Stimulated activated CD8-positive, alpha-beta memory T cell treated with anti-CD3 and anti-CD28 coated beads, Interleukin-4, amount 100 ng/mL, for 24 hours (primary cell): ENCODE data around the gene MRPL27.
"Not testable (repeated sequence)": the region's sequence is repeated elsewhere in the genome, so short reads cannot be mapped to it uniquely, and the experiment has no call there.

Experiments
- DNase-seq: peaks from one replicate; pipeline ENCODE4 v3.0.0-alpha.2; 2020; ENCODE audit warnings: low read depth

MRPL27 gene

DNA sequence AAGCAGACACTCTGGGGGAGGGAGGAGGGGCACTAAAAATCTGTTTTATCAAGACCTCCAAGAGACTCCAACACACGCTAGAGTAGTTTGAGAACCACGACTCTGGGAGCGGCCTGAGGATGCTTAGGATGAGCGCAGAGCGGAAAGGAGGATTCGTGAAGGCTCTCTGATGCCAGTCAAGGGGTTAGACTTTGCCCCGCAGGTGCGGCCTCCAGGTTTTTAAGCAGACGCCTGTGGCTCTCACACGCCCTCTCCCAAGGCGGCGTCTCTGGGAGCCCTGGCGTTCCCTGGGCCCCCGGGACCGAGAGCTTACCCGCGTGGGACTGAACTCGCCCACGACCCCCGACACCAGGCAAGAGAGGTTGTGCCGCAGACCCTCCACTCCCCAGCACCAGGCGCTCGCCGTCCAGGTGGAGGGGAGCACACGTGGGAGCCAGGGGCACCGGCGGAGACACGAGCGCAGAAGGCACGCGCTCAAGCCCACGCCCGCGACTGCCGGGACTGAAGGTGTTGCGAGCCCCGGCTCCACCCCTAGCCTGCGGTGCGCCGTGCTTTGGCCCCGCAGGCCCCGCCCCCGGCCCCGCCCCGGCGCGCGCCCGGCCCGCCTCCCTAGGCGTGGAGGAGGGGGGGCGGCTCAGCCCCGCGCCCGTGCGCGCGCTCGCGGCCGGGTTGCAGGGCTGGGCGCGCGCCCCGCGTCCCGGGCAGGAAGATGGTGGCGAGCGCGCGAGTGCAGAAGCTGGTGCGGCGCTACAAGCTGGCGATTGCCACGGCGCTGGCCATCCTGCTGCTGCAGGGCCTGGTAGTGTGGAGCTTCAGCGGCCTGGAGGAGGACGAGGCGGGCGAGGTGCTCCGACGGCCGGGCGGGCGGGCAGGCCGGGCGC is 27.3 kb downstream of the MRPL27 start, which contains the start of gene XYLT2:
TSS of gene XYLT2 (plus strand) at position 695 of the 881 bp plus-strand sequence. CDS start at position 710, 15 bp downstream.
- DNase-seq, result peak; percentile 82

DNA sequence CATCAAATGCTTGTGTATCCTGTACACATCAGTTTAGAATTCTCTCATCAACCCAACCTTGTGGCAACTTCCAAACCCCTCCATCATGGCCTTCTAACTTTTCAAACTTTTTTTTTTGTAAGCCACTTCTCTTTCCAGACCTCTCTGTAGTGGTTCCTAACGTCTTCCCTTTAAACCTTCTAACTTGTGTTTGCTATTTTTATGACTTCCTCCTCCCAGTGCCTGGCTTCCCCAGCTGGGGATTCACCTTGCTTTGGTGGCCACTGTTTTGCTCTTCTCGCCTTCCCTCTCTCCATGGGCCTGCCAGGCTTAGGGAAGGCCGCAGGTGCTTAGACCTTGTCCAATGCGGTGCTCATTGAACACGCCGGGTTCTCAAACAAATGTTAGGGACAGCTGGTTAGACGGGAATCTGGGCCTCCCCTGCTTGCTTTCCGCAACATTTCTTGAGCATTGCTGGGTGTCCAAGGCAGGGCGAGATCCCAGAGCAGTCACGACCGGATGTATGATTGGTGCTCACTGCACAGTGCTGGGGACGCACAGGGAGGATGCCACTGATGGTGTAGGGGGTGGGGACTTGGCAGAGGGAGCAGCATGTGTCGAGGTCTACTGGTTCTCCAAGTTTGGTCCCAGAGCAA is 28.1 kb downstream of the MRPL27 start:
- DNase-seq, result no peak

DNA sequence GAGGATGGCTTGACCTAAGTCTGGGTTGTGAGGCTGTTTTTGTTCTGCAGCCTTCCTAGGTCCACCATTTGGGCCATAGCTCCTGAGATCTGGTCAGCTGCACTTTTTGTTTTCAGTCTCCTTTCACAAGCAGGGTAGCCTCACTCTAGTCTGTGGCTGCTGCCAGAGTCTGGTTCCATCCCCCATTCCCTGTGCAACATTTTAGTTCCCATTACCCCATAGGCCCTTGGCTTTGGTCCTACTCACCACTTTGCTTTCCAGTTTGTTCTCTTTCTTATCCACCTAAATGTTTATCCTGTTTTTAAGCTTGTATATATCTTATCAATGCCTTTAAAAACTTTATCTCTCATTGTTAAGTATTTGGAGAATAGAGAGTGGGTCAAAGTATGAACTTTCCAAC is 33.6 kb downstream of the MRPL27 start:
- DNase-seq, result no peak

DNA sequence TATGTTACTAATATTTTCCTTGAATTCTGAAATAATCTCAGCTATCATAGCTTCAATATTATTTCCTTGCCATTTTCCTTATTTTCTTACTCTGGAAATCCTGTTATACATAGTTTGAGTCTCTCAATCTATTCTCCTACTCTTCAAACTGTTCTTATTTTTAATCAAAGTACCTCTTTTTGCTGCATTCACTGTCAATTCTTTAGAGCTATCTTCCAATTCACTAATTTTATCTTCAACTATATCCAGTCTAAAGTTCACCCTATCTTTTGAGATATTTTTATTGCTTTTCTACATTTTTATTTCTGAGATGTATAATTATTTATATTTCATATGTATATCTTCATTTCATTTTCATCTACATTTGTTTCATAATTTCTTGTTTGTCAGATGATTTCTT is 34.3 kb downstream of the MRPL27 start:
- no peak for DNase-seq

DNA sequence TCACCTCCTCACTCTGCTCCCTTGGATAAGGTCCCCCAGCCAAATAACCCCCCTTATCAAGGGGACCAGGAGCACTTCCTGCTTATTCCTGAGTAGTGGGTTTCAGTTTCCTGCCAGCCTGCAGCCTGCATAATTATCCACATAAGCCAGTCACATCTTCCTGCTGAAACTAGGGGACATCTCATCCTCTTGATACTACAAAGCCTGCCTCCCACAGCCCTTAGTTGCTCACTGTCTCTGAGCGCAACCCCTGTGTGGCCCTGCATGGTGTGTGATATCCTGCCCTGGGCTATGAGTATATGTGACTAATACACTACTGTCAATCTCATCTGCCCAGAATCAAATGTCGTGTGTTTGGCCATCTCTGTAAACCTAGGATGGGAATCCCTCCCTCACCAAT is 35.0 kb downstream of the MRPL27 start:
- no peak for DNase-seq

DNA sequence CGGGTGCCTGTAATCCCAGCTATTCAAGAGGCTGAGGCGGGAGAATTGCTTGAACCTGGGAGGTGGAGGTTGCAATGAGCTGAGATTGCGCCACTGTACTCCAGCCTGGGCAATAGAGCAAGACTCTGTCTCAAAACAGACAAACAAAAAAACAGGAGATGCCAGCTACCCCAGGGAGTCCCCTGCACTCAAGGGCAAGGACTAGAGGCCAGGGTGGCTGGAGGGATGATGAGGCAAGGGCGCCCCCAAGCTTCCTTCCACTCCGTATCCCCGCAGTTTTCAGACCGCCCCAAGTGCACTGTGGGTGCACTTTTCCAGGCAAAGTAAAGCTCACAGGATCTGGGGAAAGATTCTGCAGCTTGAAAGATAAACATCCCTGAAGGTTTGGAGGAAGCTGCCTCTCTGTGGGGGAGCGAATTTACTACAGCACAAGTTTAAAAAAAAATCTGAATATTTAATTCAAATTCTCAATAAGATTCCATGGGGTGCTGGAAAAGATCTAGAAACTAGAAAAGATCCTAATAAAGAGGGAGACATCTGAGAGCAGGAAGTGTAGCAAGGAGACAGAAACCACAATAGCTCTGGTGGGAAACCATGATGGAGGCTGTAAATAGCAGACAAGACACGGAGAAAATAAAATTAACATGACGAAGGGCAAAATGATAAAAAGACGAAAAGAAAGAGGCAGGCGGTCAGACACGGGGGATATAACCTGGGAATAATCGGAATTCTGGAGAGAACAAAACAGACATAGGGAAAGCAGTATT is 39.5 kb downstream of the MRPL27 start:
- not testable (repeated sequence) for DNase-seq

DNA sequence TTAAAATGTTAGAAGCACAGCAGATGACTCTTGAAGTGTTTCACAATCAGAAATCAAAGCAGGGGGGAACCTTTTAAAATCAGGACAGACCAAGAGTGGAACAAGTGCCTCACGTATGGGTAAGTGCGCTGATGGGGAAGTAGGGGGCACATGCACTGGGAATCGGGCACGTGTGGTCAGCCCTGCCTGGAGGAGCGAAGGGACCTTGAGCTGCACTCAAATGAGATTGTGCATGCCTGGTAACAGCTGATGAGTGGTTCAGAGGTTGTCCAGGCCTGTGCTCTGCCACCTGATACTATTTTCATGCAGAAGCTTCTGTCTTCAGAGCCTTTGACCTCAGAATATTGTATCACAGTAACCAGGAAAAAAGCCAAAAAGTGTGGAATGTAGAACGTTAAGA is 40.8 kb downstream of the MRPL27 start:
- DNase-seq, result no peak

DNA sequence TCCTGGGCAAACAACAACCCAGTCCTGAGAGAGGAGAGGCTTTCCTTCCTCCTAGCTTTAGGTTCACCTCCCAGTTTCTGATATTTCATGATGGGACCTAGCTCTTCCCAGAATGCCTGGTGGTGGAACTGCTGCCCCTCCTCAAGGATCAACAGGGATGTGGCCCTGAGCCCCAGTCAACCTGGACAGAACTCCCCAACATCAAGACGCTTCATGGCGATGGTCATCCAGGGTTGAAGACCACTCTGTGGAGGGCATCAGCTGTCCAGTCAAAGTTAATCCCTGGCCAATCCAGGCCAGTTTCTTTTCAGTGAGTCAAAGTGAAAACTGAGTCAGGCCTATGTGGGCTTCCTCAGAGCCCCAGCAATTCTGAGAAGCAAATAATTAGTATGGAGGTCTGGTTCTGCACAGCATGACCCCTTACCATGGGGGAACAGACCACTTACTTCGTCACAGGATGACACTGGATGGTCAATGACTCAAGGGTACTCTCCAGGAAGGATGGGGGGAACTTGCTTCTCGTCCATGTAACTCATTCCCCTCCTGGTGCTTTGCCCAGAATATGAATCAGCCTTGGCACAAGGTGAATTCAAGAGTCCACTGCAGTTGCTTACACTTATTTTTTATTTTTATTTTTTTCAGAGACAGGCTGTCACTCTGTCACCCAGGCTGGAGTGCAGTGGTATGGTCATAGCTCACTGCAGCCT is 41.7 kb downstream of the MRPL27 start:
- no peak for DNase-seq

DNA sequence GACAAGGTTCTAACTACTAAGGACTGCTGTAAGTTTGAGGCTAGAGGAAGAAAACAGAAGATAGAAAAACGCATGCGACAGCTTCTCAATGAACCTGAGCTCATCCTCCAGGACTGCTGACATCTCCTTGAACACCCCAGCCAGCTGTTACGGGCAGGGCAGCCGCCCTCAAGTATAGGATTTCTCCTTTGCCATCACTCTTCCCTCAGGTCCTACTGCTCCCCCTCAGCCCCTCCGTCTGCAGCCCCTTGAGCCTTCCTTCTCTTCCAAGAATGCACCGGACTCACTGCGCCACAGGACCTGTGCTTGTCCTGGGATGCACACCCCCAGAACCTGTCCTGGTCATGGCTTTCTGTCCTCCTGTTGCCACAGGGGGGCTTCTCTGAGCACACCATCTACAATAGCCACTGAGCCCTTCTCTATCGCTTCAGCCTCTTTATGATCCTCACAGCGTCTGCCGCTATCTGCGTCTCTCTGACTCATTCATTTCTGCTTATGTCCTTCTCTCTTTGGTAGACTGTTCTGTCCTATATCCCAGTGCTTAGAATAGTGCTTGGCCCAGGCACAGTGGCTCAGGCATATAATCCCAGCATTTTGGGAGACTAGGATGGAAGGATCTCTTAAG is 42.7 kb downstream of the MRPL27 start:
- DNase-seq, result no peak

DNA sequence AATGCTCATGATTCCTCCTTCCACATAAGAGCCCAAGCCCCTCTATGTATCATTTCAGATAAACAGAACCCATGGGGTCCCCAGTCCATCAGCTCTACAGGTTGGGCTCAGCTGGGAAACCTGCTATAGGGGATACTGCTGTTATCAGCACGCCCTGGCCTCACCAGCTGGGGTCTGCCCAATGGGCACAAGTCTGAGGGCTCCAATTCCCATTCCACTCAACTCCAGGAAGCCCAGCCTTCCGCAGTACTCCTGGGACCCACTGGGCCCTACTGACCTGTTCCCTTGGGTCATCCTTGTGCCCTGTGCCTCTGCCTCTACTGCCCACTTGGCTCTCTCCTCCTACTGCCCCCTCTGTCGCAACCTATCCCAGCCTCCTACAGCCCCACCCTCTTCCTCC is 43.3 kb downstream of the MRPL27 start:
- no peak for DNase-seq

DNA sequence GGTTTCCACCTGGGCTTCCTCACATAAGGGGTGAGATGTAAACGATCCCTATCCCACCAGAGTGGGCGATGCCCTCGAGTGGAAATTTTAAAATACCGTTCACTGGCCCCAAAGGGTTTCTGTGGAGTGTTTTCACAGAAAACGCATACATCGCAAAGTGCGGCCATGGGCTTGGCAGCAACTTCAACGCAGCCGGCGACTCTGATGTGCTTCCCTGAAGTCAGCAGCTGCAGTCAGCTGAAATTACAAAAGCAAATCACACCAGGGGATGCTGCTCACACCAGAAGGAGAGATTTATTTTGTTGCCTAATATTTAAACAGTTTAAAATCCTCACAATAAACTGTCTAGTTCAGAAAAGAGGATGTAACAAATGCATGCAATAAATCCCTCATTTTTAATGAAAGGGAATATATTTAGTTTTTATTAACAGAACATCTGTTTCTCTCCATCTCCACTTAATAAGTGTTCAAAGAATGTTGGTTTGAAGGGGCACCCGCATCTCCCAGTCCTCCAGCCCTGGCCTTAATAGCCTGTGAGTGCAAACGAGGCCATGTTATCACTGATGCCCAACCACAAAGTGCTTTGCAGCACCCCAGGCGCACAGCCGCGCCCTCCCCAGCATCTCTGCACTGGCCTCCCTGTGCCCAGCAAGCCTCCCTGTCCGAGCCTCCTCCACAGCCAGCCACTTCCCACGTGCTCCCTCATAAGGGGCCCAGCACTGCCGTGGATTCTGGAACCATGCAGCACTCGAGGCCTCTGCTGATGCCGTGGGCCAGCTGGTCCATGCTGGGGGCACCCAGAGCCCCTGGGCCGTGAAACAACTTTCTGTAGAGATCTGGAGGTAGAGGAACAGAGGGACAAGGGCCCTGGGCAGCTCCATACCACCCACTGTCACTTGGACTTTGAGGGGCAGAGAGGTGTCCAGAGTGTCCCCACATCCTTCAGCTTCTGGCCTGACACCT is 44.3 kb downstream of the MRPL27 start:
- no peak for DNase-seq

DNA sequence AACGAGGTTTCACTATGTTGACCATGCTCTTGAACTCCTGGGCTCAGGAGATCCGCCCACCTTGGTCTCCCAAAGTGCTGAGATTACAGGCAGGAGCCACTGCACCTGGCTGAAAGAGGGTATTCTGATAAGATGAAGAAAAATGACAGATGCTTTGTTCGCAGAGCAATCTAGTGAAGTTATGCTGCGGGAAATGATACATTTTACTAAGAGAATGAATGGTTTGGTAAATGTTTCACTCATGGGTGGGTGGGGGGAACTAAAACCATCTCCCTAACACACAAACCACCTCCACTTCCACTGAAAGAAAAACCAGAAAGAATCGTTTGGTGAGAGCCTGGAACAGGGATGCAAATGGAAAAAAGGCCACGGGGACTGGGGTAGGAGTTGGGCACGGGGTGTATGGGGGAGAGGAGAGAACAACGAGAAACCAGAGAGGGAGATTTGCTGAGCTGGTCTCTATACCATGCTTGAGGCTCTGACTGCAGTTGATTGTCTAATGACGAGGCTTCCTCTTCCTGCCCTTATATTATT is 46.1 kb downstream of the MRPL27 start:
- no peak for DNase-seq

DNA sequence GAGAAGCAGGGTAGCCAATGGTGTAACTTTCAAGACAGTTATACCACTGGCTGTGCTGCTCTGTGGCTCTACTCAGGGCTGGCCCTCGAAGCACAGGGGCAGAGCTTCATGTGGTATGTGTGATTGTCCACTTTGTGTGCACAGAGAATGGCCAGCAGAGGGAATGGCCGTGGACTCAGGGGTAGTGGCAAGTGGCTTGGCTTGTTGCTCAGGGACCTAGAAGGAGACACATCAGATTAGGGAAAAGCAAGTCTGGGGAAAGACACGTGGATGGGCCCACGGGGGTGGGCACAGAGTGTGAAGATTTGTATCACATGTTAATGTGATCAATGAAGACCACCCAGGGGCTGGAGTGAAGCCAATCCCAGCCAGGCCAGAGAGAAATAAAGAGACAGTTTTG is 47.1 kb downstream of the MRPL27 start:
- DNase-seq, result no peak

DNA sequence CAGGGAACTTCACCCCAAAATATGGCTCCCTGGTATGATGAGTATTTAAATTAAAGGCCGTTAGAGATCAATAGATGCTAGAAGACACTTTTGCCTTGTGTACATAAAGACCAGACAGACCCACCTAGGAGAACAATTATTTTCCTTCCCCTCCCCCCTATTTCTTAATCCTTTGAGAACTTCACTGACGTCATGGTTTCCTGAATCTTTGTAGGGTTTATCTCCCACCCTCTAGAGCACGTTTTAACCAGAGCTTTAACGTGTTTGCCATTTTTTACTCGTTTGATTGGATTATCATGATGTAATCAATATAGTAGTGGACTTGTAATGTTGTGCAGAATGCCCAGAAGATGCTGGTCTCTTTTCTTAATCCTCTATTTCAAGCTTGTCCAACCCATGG is 49.9 kb downstream of the MRPL27 start:
- no peak for DNase-seq

DNA sequence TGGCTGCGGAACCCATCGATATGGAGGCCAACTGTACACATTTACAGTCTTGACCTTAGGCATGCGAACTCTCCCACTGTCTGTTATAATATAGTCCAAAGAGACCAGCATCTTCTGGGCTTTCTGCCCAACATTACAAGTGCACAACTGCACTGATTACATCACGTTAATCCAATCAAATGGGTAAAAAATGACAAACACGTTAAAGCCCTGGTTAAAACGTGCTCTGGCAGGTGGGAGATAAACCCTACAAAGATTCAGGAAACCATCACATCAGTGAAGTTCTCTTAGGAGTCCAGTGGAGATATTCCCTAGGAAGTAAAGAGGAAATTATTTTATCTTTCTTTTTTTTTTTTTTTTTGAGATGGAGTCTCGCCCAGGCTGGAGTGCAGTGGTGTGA is 50.7 kb downstream of the MRPL27 start:
- no peak for DNase-seq

DNA sequence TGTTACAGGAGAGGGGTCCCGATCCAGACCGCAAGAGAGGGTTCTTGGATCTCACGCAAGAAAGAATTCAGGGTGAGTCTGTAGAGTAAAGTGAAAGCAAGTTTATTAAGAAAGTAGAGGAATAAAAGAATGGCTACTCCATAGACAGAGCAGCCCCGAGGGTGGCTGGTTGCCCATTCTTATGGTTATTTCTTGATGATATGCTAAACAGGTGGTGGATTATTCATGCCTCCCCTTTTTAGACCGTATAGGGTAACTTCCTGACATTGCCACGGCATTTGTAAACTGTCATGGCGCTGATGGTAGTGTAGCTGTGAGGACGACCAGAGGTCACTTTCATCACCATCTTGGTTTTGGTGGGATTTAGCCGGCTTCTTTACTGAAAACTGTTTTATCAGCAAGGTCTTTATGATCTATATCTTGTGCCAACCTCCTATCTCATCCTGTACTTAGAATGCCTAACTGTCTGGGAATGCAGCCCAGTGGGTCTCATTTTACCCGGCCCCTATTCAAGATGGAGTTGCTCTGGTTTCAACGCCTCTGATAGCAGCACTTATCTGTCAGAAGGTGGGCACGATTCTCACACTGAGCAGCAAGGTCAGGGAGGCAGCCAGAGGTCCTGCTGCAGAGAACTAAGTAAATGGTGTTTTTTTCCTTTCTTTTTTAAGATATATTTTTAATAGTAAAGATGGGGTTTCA is 53.5 kb downstream of the MRPL27 start:
- no peak for DNase-seq

DNA sequence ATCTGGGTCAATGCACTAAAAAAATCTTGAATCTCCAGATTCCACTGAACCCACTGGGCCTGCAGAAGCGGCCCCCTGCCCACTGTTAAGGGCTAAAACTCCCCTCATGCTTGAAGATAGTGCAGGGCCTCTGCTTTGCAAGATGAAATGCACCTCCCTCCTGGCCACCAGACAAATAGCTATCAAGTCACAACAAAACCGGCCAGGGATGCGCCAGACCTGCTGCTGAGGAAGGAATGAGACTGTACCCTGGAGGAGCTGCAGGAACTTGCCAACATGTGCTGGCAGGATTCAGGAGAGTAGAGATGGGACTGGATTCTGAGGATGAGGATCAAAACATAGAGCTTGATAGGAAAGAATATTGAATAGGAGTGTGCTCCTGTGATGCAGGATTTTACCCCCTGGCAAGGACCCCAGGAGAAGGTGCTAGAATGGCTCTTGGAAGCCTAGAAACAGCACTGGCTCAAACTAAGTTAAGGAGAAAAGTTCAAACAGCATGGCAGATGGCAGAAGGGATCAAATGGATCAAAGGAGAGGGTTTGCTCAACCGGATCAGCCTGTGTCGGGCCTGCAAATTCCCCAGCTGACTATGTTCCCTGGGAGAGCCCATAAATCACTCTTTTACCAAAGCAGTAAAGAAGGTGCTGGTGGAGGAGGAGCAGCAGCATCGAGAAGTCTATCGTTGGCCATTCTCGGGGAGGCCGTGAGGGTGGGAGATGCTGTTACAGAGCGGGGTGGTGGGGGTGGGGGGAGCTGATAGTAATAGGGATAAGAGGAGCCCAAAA is 54.3 kb downstream of the MRPL27 start:
- DNase-seq, result no peak
